HG02759 (cell line): ENCODE results near the gene SDHA.
"Not testable (repeated sequence)": the region's sequence is repeated elsewhere in the genome, so short reads cannot be mapped to it uniquely, and the experiment has no call there.

Source experiments
- ATAC-seq: cut with Tn5 transposase; IDR thresholded peaks from one replicate; pipeline ENCODE4 v1.9.1; 2021; ENCODE audit warnings: mild to moderate bottlenecking, moderate library complexity; ENCODE audit not compliant: unreplicated experiment

The SDHA gene

GRCh38 chr5:196350-196749, 21.8 kb upstream of the SDHA start:
- ATAC-seq = no peak

GRCh38 chr5:197031-197430, 21.1 kb upstream of the SDHA start:
- not testable (repeated sequence) for ATAC-seq

GRCh38 chr5:197892-198489, 20.1 kb upstream of the SDHA start:
- no peak for ATAC-seq

- ATAC-seq = no peak
Measured at GRCh38 chr5:198516-199196, 19.5 kb upstream of the SDHA start.

GRCh38 chr5:199197-199949, 18.7 kb upstream of the SDHA start:
- ATAC-seq = no peak

- ATAC-seq = no peak
Measured at GRCh38 chr5:199950-200645, 18.0 kb upstream of the SDHA start.

- no peak for ATAC-seq
Measured at GRCh38 chr5:200985-201384, 17.1 kb upstream of the SDHA start.

GRCh38 chr5:201672-202071, 16.4 kb upstream of the SDHA start:
- no peak for ATAC-seq

GRCh38 chr5:203246-203930, 14.7 kb upstream of the SDHA start:
- no peak for ATAC-seq

GRCh38 chr5:204001-204400, 14.1 kb upstream of the SDHA start:
- ATAC-seq = no peak

- ATAC-seq = no peak
Measured at GRCh38 chr5:204462-204861, 13.7 kb upstream of the SDHA start.

GRCh38 chr5:204966-205670, 13.0 kb upstream of the SDHA start:
- no peak for ATAC-seq

- no peak for ATAC-seq
Measured at GRCh38 chr5:206406-206805, 11.7 kb upstream of the SDHA start.

GRCh38 chr5:206927-207536, 11.1 kb upstream of the SDHA start:
- ATAC-seq = no peak

- ATAC-seq = no peak
Measured at GRCh38 chr5:207599-207998, 10.5 kb upstream of the SDHA start.

GRCh38 chr5:208449-209114, 9.5 kb upstream of the SDHA start:
- ATAC-seq = no peak

- ATAC-seq = no peak
Measured at GRCh38 chr5:213803-214395, 4.2 kb upstream of the SDHA start.

GRCh38 chr5:215256-215655, 2.9 kb upstream of the SDHA start:
- ATAC-seq = not testable (repeated sequence)

- not testable (repeated sequence) for ATAC-seq
Measured at GRCh38 chr5:216076-216475, 2.0 kb upstream of the SDHA start.
